Activated gamma-delta T cell treated with anti-CD3 and anti-CD28 coated beads, Interleukin-2, amount 50 U/mL, for 16 hours (primary cell): ENCODE measurements around the gene STAT2.

ENCODE experiments used
- DNase-seq: peaks from one replicate; pipeline ENCODE4 v3.0.0-alpha.2; 2020; ENCODE audit warnings: low read depth

STAT2 gene

GRCh38 chr12:56293795-56294194 lies 66.1 kb downstream of the STAT2 start:
- no peak for DNase-seq
